Activated CD8-positive, alpha-beta memory T cell treated with anti-CD3 and anti-CD28 coated beads for 48 hours (primary cell): ENCODE measurements around the gene MOGAT3.

Experiments
- DNase-seq, 3 experiments: peaks; one replicate each; pipeline ENCODE4 v3.0.0-alpha.2; 2020; ENCODE audit warnings: low read depth in 2 of 3, low spot score in 2 of 3

Gene MOGAT3

GRCh38 chr7:101162551-101163278 lies 38.1 kb downstream of the MOGAT3 start:
- DNase-seq: no peak

GRCh38 chr7:101161692-101162471 lies 39.0 kb downstream of the MOGAT3 start:
- no peak for DNase-seq

DNA sequence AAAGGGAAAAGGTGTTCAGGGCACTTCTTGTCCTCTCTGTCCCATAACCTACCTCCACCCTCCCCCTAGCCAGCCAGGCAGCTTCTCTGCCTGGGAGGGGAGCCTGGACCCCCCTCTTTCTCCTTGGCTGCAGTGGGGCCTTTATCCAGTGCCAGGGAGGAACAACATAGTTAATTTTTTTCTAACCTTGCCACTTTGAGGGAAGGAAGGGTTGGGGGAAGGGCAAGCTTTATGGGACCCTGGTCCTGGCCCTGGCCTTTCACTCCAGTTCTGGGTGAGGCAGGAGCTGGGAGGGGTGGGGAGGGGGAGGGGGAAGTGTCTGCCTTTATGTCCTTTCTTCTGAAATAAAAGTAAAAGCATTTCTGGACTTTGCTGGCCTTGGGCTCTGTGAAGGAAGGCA lies 39.9 kb downstream of the MOGAT3 start:
- DNase-seq: no peak

DNA sequence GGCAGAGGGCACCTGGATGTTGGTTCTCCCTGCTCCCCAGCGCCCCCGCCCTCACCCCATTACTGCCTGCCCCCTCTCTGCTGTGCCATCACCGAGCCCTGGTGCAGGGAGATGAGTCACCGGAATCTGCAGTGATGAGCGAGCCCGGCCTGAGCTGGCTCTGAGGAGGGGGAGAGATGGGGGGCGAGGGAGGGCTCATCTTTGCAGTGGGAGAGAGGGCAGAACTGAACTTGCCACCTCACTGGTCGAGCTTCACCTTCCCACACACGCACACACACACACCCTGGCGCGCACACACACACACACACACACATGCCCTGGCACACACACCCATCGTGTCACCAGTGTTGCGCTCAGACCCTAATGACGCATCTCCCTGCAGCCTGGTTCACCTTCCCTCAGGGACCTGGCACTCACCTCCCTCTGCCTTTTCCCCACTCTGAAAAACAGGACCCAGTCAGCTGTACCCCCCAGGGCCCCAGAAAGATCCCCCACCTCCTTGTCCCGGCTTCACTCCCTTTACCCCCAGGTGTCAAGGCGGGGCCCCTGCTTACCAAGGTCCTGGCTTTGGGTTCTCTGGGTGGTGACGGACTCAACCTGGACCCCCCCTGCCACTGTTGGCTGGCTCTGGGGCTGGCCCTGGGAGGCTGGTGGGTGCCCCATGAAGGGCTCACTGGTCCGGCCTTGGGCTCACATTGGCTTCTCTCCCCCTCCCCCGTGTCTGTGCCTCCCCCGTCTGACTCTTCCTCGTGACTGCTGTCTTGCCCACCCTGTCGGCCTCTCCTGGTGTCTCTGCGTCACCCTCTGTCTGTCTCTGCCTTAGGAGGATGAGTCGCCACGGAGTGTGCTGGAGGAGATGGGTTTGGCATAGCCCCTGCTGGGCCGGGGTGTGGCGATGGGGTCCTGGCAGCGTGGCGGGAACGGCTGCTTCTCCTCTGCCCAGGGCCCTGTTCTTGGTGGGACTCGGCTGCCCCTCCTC lies 40.9 kb downstream of the MOGAT3 start:
- DNase-seq: no peak

DNA sequence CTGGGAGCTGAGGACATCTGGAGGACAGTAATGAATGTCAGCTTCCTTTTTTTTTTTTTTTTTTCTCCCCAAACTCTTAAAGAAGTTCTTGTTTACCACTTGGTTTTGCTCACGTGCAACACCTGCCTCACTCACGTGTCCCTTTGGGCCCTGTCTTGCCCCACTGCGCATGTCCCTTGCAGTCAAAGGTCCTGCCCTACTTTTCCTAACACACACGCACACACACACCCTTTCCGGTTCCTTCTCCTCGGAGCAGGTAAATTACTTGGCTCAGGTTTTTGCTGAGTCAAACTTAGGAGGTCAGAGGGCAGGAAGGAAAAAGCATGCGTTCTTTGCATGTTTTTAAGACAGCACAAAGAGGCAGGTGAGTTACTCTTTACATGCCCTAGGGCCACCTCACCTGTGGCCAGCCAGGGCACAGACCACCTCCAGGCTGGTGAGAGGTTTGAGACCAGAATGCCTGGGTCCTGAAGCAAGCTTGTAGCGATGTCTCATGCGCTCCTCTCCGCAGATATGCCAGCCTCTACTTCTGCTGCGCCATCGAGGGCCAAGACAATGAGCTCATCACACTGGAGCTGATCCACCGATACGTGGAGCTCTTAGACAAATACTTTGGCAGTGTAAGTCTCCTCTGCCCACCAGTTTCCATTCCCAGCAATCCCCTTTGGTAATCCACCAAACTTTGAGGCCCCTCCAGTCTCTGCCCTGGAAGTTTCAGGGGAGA lies 43.8 kb downstream of the MOGAT3 start:
- DNase-seq: no peak

DNA sequence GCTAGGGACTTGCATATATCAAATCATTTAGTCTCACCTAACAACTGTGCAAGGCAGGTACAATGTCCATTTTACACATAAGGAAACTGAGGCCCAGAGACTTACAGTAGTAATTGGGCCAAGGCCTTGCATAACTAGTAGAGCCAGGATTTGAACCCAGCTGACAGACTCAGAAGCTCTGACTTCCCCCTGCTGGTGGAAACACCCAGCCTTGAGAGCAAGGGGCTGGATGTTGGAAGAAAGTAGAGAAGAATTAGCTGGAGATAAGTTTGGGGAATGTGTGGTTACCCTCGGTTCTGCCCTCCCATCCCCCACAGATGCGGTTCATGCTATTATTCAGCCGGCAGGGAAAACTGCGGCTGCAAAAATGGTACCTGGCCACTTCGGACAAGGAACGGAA lies 44.6 kb downstream of the MOGAT3 start:
- DNase-seq: no peak

- no peak for DNase-seq
Observed at GRCh38 chr7:101155303-101155702, 45.5 kb downstream of the MOGAT3 start.

DNA sequence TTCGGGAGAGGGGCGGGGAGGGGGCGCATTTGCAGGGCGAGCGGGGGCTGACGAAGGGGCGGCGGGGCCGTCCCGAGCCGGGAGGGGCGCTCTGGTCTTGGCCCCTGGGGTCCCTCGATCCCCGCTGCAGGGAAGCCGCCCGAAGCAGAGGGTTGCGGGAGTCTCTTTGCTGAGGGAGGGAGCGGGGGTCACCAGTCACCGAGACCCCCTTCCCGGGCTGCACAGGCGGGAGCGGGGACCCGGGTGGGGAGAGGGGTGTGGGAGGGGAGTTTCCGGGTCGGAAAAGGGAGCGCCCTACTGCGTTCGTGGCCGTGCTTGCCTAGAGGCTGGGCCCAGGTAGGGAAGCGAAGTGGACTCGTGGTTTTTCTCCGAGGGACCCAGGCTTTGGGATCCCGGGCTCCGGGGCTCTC lies 46.1 kb downstream of the MOGAT3 start:
- DNase-seq: no peak

DNA sequence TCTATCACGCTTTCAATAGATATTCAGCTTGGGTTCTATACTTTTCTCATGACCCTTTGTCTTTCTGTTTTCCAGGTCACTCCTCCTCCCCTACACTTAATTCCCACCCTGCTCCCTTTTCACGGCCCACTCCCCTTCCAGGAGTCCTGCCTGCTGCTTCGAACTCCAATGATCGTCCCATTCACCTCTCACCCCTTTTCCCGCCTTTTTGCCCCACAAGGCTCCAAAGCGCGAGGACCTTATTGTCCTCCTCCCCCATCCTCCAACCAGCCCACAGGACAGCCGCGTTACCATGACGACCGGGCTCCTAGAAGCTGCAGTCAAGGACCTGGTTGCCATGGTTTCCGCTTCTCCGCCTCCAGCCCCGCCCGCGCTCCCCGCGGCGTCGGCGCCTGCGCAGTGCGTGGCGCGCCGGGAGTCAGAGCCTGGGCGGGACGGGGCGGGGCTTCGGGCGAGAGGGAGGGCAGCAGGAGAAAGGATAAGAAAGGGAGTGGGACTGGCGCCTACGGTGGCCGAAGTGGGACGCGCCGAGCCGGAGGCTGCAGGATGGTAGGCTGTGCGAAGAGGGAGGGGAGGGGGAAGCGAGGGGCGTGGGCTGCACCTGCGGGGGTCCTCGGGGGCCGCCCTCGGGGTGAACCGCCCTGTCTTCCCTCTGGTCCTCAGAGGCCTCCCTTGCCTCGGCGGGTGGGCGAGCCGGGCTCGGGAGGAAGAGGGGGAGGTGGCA lies 46.7 kb downstream of the MOGAT3 start, which contains the start of gene AP1S1:
AP1S1 (plus strand) TSS at position 508 of the 724 bp plus-strand sequence; CDS start at position 547, 39 bp downstream.
- peak; percentile 85 to 88 (median 85) for DNase-seq

- no peak for DNase-seq
Observed at GRCh38 chr7:101151908-101152651, 48.8 kb downstream of the MOGAT3 start.
